Measurements from ENCODE around the gene PHACTR2.

DNA sequence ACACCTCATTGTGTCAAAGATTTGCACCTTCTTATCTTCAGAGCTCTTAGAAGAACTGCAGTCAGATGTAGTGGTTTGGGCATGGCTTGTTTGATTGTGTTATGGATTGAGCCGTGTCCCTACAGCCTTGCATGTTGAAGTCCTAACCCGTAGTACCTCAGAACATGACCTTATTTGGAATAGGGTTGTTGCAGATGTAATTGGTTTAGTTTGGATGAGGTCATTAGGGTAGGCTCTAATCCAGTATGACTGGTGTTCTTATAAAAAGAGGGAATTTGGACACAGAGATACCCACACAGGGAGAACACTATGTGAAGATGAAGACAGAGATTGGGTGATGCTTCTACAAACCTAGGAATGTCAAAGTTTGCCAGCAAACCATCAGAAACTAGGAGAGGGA, 35.4 kb upstream of the PHACTR2 start:
- TF ChIP-seq EP300 (IDR thresholded peaks at IDR 0.05) (no peak), POLR2A (IDR thresholded peaks at IDR 0.05) (no peak), POLR2AphosphoS5 (IDR thresholded peaks at IDR 0.05) (no peak)
- TF ChIP-seq, protein P1, sequence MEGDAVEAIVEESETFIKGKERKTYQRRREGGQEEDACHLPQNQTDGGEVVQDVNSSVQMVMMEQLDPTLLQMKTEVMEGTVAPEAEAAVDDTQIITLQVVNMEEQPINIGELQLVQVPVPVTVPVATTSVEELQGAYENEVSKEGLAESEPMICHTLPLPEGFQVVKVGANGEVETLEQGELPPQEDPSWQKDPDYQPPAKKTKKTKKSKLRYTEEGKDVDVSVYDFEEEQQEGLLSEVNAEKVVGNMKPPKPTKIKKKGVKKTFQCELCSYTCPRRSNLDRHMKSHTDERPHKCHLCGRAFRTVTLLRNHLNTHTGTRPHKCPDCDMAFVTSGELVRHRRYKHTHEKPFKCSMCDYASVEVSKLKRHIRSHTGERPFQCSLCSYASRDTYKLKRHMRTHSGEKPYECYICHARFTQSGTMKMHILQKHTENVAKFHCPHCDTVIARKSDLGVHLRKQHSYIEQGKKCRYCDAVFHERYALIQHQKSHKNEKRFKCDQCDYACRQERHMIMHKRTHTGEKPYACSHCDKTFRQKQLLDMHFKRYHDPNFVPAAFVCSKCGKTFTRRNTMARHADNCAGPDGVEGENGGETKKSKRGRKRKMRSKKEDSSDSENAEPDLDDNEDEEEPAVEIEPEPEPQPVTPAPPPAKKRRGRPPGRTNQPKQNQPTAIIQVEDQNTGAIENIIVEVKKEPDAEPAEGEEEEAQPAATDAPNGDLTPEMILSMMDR (IDR thresholded peaks at IDR 0.05), result no peak

All from upper lobe of left lung (tissue), 4 donors.